ENCODE results near the gene OR52H1.

The OR52H1 gene

GRCh38 chr11:5534046-5534445 lies 14.3 kb downstream of the OR52H1 start:
- H3K9me3 ChIP-seq (ENCODE audit: control insufficient read depth, insufficient read depth, low read depth, low read length) = no peaks in the 10 kb centered on the region
- no peak overlapping the region for H3K27ac ChIP-seq (ENCODE audit: low read depth, low read length)
- H3K4me1 ChIP-seq (ENCODE audit: control insufficient read depth, insufficient read depth, low read length) = no peaks in the 10 kb centered on the region
- no peak overlapping the region for H3K9ac ChIP-seq (ENCODE audit: low read length)
- no peaks in the 10 kb centered on the region for H3K36me3 ChIP-seq (ENCODE audit: control insufficient read depth, insufficient read depth, low read length)
- H3K4me3 ChIP-seq (ENCODE audit: low read depth, low read length) = no peak overlapping the region
- no peaks in the 10 kb centered on the region for H3K27me3 ChIP-seq (ENCODE audit: control insufficient read depth, insufficient read depth, low read length)

DNA sequence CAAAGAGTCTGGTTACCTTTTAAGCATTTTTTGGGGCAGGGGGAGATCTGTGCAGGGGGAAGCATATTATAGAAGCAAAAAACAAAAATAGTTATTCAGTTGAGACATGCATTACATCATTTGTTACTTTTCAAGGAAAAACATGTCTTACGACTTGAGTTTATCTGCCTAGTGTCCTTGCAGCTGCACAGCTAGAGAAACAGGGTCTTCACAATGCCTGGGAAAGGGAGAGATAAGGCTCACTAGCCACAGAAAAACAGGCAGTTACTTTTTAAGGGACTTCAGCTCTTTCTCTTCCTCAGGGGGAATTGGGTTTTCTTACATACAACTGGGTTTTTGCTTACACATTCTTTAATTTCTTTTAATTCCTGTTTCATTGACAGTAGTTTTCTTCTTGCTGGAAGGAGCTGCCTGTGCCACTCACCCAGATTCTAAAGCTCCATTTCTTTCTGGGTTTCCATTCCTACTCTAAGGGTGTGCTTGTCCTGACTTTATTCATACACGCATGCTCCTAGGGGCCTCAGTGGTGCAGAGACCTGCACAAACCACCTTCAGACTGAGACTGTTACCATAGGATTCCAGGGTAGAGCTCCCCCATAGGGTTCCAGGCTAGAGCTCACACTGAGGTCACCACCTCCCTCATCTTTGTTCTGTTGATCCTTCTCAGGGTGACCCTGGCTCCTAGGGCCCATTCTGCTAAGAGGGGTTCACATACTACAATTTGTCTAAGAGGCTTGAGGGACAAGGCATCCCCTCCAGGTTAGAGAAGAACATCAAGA lies 17.1 kb downstream of the OR52H1 start:
- no peak overlapping the region for H3K27ac ChIP-seq (ENCODE audit: low read depth, low read length)

DNA sequence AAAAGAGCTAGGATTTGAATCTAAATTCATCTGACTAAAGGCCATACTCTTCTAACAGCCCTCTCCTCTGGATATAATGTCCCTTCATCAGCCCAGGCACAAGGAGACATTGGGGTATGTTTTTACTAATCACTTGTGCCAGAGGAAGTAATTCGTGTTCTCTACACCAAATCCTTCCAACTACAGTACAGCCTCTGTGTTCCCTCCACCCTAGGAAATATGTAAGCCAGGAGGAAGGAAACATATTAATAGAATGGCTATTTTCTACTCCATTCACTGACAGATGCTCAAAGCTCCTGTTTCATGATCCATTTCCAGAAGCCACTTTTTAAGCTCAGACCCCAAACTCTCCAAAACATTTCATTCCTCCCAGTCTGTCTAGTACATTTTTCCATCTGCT lies 19.8 kb downstream of the OR52H1 start:
- Histone ChIP-seq H3K27ac (ENCODE audit: low read depth, low read length) (no peak overlapping the region), H3K4me1 (ENCODE audit: control insufficient read depth, insufficient read depth, low read length) (peaks cover 10% of the 10 kb centered on the region; the same call in 1 of the 2 replicates), H3K27me3 (ENCODE audit: control insufficient read depth, insufficient read depth, low read length) (no peaks in the 10 kb centered on the region; the same call in none of the 2 replicates), H3K9me3 (ENCODE audit: control insufficient read depth, insufficient read depth, low read depth, low read length) (no peaks in the 10 kb centered on the region), H3K9ac (ENCODE audit: low read length) (no peak overlapping the region), H3K36me3 (ENCODE audit: control insufficient read depth, insufficient read depth, low read length) (no peaks in the 10 kb centered on the region), H3K4me3 (ENCODE audit: low read depth, low read length) (no peak overlapping the region)

More for the DNA sequence above, 17.1 kb downstream of the OR52H1 start:
- Histone ChIP-seq H3K36me3 (ENCODE audit: control insufficient read depth, insufficient read depth, low read length) (no peaks in the 10 kb centered on the region), H3K27me3 (ENCODE audit: control insufficient read depth, insufficient read depth, low read length) (no peaks in the 10 kb centered on the region; the same call in 1 of the 2 replicates), H3K4me3 (ENCODE audit: low read depth, low read length) (no peak overlapping the region), H3K9me3 (ENCODE audit: control insufficient read depth, insufficient read depth, low read depth, low read length) (no peaks in the 10 kb centered on the region), H3K9ac (ENCODE audit: low read length) (no peak overlapping the region), H3K4me1 (ENCODE audit: control insufficient read depth, insufficient read depth, low read length) (no peaks in the 10 kb centered on the region)

DNA sequence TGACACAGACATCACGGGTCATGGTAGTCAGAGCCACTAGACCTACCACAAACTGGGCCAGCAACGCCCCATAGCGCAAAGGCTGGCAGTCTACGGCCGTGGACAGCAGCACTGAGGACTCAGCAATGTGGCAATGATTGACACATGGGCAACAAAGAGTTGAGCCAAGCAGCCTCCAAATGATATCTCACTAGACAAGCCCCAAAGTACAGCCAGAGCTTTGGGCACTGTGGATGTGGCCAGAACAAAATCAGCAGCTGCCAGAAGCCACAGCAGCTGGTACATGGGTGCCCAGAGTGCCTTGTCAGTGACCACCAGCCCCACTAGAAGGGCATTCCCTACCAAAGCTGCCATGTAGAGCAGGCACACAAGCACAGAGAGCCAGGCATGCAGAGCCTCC lies 20.6 kb downstream of the OR52H1 start:
- H3K4me3 ChIP-seq (ENCODE audit: low read depth, low read length) = no peak overlapping the region
- H3K27me3 ChIP-seq (ENCODE audit: control insufficient read depth, insufficient read depth, low read length) = peaks cover 4% of the 10 kb centered on the region
- no peaks in the 10 kb centered on the region for H3K36me3 ChIP-seq (ENCODE audit: control insufficient read depth, insufficient read depth, low read length)
- peaks cover 10% of the 10 kb centered on the region; the same call in 1 of the 2 replicates for H3K4me1 ChIP-seq (ENCODE audit: control insufficient read depth, insufficient read depth, low read length)
- no peaks in the 10 kb centered on the region for H3K9me3 ChIP-seq (ENCODE audit: control insufficient read depth, insufficient read depth, low read depth, low read length)
- no peak overlapping the region for H3K27ac ChIP-seq (ENCODE audit: low read depth, low read length)
- H3K9ac ChIP-seq (ENCODE audit: low read length) = no peak overlapping the region

DNA sequence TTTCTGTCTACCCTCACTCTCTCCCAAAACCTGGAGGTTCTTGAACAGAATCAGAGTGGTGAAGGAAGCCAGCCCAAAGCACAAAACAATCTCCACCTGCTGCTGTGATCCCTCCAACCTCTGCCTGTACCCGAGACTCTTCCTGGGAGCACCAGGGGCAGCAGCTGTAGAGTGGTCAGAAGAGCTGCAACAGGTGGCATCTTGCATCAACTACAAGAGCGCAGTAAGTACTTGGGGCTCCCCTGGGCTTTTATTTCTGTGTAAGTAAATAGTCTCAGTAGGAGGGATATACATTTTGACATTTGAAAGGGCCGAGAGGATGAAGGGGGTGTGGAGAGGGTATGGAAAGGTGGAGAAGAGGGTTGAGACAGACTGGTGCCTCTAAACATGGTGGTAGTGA lies 23.6 kb downstream of the OR52H1 start:
- Histone ChIP-seq H3K27me3 (ENCODE audit: control insufficient read depth, insufficient read depth, low read length) (peaks cover 4% of the 10 kb centered on the region), H3K9me3 (ENCODE audit: control insufficient read depth, insufficient read depth, low read depth, low read length) (no peaks in the 10 kb centered on the region), H3K9ac (ENCODE audit: low read length) (no peak overlapping the region), H3K27ac (ENCODE audit: low read depth, low read length) (no peak overlapping the region), H3K36me3 (ENCODE audit: control insufficient read depth, insufficient read depth, low read length) (no peaks in the 10 kb centered on the region), H3K4me1 (ENCODE audit: control insufficient read depth, insufficient read depth, low read length) (peaks cover 10% of the 10 kb centered on the region; the same call in 1 of the 2 replicates), H3K4me3 (ENCODE audit: low read depth, low read length) (no peak overlapping the region)

DNA sequence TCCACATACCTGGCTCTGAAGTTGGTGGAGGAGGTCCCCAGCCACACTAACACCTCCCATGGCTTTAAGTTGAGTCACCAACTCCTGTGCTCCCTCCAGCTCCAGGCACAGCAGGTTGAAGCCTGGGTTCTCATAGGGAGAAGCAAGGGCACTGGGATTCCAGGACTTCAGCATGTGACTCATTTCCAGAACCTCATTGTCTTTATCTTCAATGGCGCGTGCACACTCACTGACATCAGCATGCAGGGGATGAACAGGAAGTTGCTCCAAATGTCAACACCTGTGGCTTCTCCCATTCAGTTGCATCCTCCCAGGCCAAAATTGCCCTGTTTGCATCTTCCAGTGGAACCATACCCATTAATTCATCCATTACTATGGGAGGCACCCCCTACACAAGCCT lies 26.0 kb downstream of the OR52H1 start:
- Histone ChIP-seq H3K27ac (ENCODE audit: low read depth, low read length) (no peak overlapping the region), H3K4me3 (ENCODE audit: low read depth, low read length) (no peak overlapping the region), H3K27me3 (ENCODE audit: control insufficient read depth, insufficient read depth, low read length) (peaks cover 4% of the 10 kb centered on the region; the same call in 1 of the 2 replicates), H3K36me3 (ENCODE audit: control insufficient read depth, insufficient read depth, low read length) (no peaks in the 10 kb centered on the region), H3K9ac (ENCODE audit: low read length) (no peak overlapping the region), H3K9me3 (ENCODE audit: control insufficient read depth, insufficient read depth, low read depth, low read length) (no peaks in the 10 kb centered on the region), H3K4me1 (ENCODE audit: control insufficient read depth, insufficient read depth, low read length) (peaks cover 10% of the 10 kb centered on the region; the same call in 1 of the 2 replicates)

- Histone ChIP-seq H3K4me3 (ENCODE audit: low read depth, low read length) (no peak overlapping the region), H3K9ac (ENCODE audit: low read length) (no peak overlapping the region), H3K36me3 (ENCODE audit: control insufficient read depth, insufficient read depth, low read length) (no peaks in the 10 kb centered on the region), H3K4me1 (ENCODE audit: control insufficient read depth, insufficient read depth, low read length) (peaks cover 10% of the 10 kb centered on the region; the same call in 1 of the 2 replicates), H3K9me3 (ENCODE audit: control insufficient read depth, insufficient read depth, low read depth, low read length) (no peaks in the 10 kb centered on the region), H3K27ac (ENCODE audit: low read depth, low read length) (no peak overlapping the region), H3K27me3 (ENCODE audit: control insufficient read depth, insufficient read depth, low read length) (peaks cover 4% of the 10 kb centered on the region; the same call in 1 of the 2 replicates)
These were observed 26.8 kb downstream of the OR52H1 start for GRCh38 chr11:5521540-5521939.

GRCh38 chr11:5516599-5516998 lies 31.7 kb downstream of the OR52H1 start, which contains the start of gene UBQLNL:
Gene UBQLNL (minus strand): TSS chr11:5516699. CDS start chr11:5516441, 258 bp downstream.
- no peak within 1 kb of the TSS for H3K4me3 ChIP-seq (ENCODE audit: low read depth, low read length)
- no peak within 1 kb of the TSS for H3K27ac ChIP-seq (ENCODE audit: low read depth, low read length)
- no peaks in the 10 kb centered on the region for H3K36me3 ChIP-seq (ENCODE audit: control insufficient read depth, insufficient read depth, low read length)
- no peaks in the 10 kb centered on the region for H3K9me3 ChIP-seq (ENCODE audit: control insufficient read depth, insufficient read depth, low read depth, low read length)
- H3K27me3 ChIP-seq (ENCODE audit: control insufficient read depth, insufficient read depth, low read length) = no peaks in the 10 kb centered on the region
- no peak within 1 kb of the TSS for H3K9ac ChIP-seq (ENCODE audit: low read length)
- no peaks in the 10 kb centered on the region for H3K4me1 ChIP-seq (ENCODE audit: control insufficient read depth, insufficient read depth, low read length)

DNA sequence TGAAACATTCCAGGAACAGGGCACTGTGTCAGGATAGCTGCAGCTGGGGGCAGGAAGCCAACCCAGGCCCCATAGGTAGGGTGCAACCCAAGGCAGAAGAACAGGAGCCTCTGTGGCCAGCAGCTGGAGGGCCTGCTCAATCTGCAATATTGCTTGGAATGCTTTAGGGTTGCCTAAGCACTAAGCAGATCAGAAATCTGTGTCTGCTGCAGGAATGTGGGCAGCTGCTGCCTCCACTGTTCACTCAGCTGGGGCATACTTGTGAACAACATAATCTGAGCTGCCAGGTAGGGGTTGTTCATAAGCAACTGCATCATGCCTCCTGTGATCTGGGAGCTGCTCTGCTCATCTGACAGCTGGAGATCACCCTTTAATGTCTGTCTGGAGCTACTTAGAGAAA lies 33.5 kb downstream of the OR52H1 start:
- H3K9me3 ChIP-seq (ENCODE audit: control insufficient read depth, insufficient read depth, low read depth, low read length) = no peaks in the 10 kb centered on the region
- H3K4me1 ChIP-seq (ENCODE audit: control insufficient read depth, insufficient read depth, low read length) = no peaks in the 10 kb centered on the region
- no peak overlapping the region for H3K9ac ChIP-seq (ENCODE audit: low read length)
- no peaks in the 10 kb centered on the region for H3K36me3 ChIP-seq (ENCODE audit: control insufficient read depth, insufficient read depth, low read length)
- no peak overlapping the region for H3K4me3 ChIP-seq (ENCODE audit: low read depth, low read length)
- H3K27me3 ChIP-seq (ENCODE audit: control insufficient read depth, insufficient read depth, low read length) = no peaks in the 10 kb centered on the region
- no peak overlapping the region for H3K27ac ChIP-seq (ENCODE audit: low read depth, low read length)

- no peak within 1 kb of the TSS for H3K4me3 ChIP-seq (ENCODE audit: low read depth, low read length)
- no peaks in the 10 kb centered on the region for H3K9me3 ChIP-seq (ENCODE audit: control insufficient read depth, insufficient read depth, low read depth, low read length)
- no peak within 1 kb of the TSS for H3K27ac ChIP-seq (ENCODE audit: low read depth, low read length)
- H3K27me3 ChIP-seq (ENCODE audit: control insufficient read depth, insufficient read depth, low read length) = no peaks in the 10 kb centered on the region
- no peak within 1 kb of the TSS for H3K9ac ChIP-seq (ENCODE audit: low read length)
- H3K36me3 ChIP-seq (ENCODE audit: control insufficient read depth, insufficient read depth, low read length) = no peaks in the 10 kb centered on the region
- H3K4me1 ChIP-seq (ENCODE audit: control insufficient read depth, insufficient read depth, low read length) = no peaks in the 10 kb centered on the region
These were observed 38.5 kb downstream of the OR52H1 start, which contains the start of gene UBQLN3 for GRCh38 chr11:5509803-5510202. Gene UBQLN3 (minus strand): TSS chr11:5509957. CDS start chr11:5509558, 399 bp downstream.

DNA sequence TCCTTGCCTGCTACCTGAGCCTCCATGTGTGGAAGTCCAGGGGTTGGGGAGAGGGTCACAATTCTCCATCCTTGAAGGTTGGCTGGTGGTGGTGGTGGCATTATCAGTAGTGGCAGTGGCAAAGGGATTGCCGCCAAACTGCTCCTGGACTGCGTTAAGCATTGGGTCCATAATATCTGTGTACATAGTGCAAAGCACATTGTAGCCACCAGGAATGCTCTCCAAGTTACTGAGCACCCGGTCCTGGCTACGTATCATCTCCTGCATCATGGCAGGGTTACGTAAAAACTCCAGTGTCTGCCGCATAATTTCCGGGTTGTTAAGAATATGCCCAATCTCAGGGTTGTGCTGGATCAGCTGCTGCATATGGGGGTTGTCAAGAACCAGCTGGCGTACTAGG lies 39.7 kb downstream of the OR52H1 start:
- Histone ChIP-seq H3K27ac (ENCODE audit: low read depth, low read length) (no peak overlapping the region), H3K27me3 (ENCODE audit: control insufficient read depth, insufficient read depth, low read length) (no peaks in the 10 kb centered on the region), H3K9me3 (ENCODE audit: control insufficient read depth, insufficient read depth, low read depth, low read length) (no peaks in the 10 kb centered on the region), H3K4me3 (ENCODE audit: low read depth, low read length) (no peak overlapping the region), H3K9ac (ENCODE audit: low read length) (no peak overlapping the region), H3K36me3 (ENCODE audit: control insufficient read depth, insufficient read depth, low read length) (no peaks in the 10 kb centered on the region), H3K4me1 (ENCODE audit: control insufficient read depth, insufficient read depth, low read length) (no peaks in the 10 kb centered on the region)
